NCI-H1436 treated with DMSO at 0.1 percent for 48 hours (cell line): ENCODE data around the gene ABHD5.

ENCODE experiments used
- DNase-seq: peaks from one replicate; lab custom pipeline; 2025; lab: John Stamatoyannopoulos, UW

The ABHD5 gene

GRCh38 chr3:43723121-43723734 lies 32.5 kb downstream of the ABHD5 start:
- DNase-seq: no peak

GRCh38 chr3:43726521-43726920 lies 35.8 kb downstream of the ABHD5 start:
- DNase-seq: no peak

- no peak for DNase-seq
Observed at GRCh38 chr3:43727930-43728329, 37.2 kb downstream of the ABHD5 start.

DNA sequence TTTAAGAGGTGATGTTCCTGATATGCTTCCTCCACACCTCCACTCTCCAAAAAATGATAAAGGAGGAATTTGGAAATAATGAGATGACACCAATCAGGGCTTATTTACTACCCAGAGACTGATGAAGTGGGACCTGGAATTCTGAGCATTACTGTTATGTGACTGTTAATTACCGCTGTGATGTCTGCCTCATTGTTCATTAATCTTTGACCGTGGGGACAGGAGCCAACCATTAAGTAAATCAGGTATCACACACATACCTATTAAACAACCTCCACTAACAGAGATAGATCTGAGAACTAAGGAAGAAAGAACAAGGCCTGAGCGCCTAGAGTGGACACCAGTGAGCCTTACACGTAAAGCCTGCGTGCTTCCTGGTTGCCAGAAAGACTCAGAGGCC lies 37.7 kb downstream of the ABHD5 start:
- DNase-seq: no peak

DNA sequence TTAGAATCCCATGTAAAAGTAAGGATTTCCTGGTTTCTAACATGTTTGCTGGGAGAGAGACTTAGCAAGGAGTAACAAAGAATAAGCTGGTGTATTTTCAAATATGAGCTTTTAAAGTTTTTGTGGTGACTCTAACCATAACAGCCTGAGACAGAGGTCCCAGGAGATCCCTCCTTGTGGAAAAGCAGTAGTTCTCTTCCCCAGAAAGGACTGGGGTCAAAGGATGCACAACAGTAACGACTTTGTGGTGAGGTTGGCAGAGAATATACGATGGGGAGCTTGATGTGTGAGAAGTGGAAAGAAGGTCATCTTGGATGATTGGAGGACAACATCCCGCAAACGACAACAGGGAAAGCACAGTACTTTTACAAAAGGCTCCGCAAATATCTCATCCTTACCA lies 38.2 kb downstream of the ABHD5 start:
- no peak for DNase-seq

DNA sequence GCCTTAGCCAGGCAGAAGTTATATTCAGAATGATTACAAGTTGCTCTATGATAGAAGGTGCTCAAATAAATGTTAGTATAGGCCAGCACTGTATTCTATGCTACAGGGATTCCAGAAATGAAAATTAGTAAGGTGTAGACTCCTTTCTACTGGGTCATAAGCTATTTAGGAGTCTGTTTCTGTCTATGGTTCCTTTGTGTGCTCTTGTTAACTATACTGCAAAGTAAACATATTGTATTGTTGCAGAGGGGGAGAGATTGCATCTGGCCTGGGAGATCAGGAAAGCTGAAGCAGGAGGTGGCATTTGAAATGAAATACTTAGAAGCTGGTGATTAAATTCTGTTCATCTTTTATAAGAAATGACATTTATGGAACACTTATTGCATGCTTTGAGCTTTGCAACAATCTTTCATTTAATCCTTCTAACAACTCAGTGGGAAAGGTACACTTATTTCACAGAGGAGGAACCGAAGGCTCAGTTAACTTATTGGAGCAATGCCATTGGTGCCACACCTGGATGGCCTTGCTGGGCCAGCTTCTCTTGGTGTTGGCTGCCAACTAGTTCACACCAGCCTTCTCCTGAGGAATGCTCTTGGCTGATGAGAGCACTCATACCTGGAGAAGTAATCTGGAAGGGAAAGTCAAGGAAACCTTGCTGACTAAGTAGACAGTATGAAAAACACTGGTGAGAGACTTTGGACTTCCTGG lies 39.1 kb downstream of the ABHD5 start:
- no peak for DNase-seq

GRCh38 chr3:43732747-43733425 lies 42.1 kb downstream of the ABHD5 start:
- no peak for DNase-seq

DNA sequence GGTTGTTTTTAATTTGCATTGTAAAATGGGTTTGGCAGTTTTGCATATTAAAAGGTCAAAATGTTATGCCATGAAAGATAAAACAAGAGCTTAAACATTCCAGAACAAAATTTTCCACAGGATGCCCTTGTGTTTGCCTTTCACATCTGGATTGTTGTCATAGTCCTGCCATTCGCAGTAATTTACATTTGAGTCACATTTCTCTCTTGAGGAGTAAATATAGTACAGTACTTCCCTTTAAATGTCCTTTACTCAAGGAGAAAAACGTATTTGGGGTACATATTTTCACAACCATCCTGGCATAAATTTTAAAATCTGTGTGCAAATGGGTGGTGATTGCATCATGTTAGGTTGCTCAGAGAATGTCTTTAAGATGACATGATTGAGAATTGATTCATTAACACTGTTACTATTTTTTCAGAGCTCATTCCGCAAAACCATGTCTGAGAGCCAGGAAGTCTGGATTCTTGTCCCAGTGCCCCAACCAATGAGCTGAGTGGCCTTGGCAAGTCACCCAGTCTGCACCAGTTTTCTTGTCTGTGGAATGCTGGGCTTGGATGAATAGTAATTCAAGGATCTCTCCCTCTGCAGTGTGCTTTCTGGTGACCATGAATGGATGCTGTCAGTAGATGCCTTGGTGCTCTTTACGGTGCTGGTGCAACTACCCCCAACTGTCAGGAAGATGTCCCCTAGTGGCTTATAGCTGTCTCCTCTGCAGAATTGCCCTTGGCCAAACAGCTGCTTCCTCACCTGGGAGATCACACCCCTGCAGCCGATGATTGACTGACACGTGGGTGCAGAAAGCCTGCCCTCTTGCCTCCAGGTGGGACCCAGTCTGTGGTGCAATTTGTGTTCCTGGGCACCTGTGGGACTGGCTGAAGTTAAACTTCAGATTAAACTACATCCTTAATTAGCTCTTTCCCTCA lies 43.0 kb downstream of the ABHD5 start:
- no peak for DNase-seq

DNA sequence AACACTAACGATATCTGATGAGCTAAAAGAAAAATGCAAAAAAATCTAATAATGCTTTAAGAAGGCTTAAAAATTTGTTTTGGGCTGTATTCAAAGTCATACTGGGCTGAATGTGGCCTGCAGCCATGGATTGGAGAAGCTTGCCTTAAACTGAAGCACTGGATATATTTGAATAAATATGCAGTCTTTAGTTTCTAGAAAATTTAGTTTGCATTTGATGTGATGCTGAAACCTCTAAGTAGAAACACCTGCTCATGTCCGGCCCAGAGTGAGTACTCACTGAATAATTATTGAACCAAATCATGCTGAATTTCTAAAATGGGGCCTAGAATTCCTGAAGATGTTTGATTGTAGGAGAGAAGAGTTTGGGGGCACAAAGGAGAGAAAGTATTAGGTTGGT lies 43.9 kb downstream of the ABHD5 start:
- no peak for DNase-seq

- no peak for DNase-seq
Observed at GRCh38 chr3:43735618-43736017, 44.9 kb downstream of the ABHD5 start.

GRCh38 chr3:43736558-43737440 lies 46.1 kb downstream of the ABHD5 start:
- no peak for DNase-seq

DNA sequence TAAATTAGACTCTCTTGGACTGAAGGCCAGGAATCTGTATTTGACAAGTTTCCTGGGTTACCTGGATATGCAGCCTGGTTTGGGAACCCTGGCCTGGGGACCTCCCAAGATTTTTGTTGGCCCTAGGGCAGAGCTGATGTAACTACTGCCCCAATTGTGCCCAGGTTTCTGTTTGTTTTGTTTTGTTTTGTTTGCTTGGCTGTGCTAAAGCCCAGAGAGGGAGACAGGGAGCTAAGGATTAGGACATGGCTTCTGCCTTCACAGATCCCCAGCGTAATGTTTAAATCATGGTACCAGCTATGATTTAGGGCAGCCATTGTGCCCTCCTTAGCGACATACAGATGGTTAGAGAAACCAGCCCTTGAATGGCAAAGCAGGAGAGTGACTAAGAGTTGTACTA lies 47.6 kb downstream of the ABHD5 start:
- no peak for DNase-seq

DNA sequence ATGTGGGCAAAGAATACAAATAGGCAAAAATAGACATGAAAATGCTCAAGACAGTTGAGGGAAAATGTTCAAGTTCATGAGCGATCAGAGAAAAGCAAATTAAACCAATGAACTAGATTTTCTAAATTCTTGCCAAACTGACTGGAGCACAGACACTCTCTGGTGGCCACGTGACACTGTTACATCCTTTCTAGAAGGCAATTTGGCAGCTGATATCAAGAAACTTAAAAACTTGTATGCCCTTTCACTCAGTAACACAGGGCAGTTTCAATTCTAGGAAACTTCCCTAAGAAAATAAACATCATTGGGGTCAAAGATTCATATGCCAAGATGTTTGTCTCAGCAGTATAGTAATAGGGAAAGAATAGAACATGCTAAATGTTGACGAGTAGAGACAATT lies 52.2 kb downstream of the ABHD5 start:
- no peak for DNase-seq

GRCh38 chr3:43747641-43748040 lies 56.9 kb downstream of the ABHD5 start:
- DNase-seq: no peak

GRCh38 chr3:43748179-43748578 lies 57.4 kb downstream of the ABHD5 start:
- DNase-seq: no peak

GRCh38 chr3:43748645-43749044 lies 57.9 kb downstream of the ABHD5 start:
- DNase-seq: no peak

GRCh38 chr3:43752905-43753304 lies 62.2 kb downstream of the ABHD5 start:
- DNase-seq: no peak

- no peak for DNase-seq
Observed at GRCh38 chr3:43753741-43754715, 63.3 kb downstream of the ABHD5 start.

GRCh38 chr3:43755516-43756200 lies 64.9 kb downstream of the ABHD5 start:
- DNase-seq: no peak
